HepG2 (cell line): Measurements from ENCODE around the gene FHIP1B. TPM values are rescaled to one million over a fixed set of nuclear protein-coding genes. Genes with fewer than 3 reads are reported as not detected.
A peak's percentile ranks its signal among the peaks of the same experiment; 100 is the strongest.

Source experiments
- ATF2 ChIP-seq: sonication (generic); formaldehyde crosslinking; IDR thresholded peaks from 2 replicates; pipeline ENCODE4 v1.4.0; 2020; ENCODE audit warnings: missing genetic modification reagents
- CEBPG ChIP-seq: IDR thresholded peaks from 2 replicates; pipeline ENCODE4 v1.6.1; 2016
- CHD2 ChIP-seq: IDR thresholded peaks from 2 replicates; pipeline ENCODE4 v1.6.1; 2011; ENCODE audit warnings: low read depth, low read length, improper control_type of control experiment
- FOSL1 ChIP-seq: sonication (generic); formaldehyde crosslinking; IDR thresholded peaks from 2 replicates; pipeline ENCODE4 v1.9.0; 2021; ENCODE audit warnings: missing genetic modification reagents, borderline replicate concordance
- FOXM1 ChIP-seq: sonication (generic); formaldehyde crosslinking; IDR thresholded peaks from 2 replicates; pipeline ENCODE4 v1.5.0; 2020; ENCODE audit warnings: missing genetic modification reagents
- HMGXB3 ChIP-seq: sonication (generic); formaldehyde crosslinking; IDR thresholded peaks from 2 replicates; pipeline ENCODE4 v1.4.0; 2020; ENCODE audit warnings: missing genetic modification reagents, borderline replicate concordance
- KAT7 ChIP-seq: IDR thresholded peaks from 2 replicates; pipeline ENCODE4 v1.6.1; 2018; ENCODE audit warnings: borderline replicate concordance, missing compliant biosample characterization
- KAT8 ChIP-seq: IDR thresholded peaks from 2 replicates; pipeline ENCODE4 v1.6.1; 2016; ENCODE audit warnings: missing genetic modification reagents, missing compliant biosample characterization
- NFATC3 ChIP-seq: sonication (generic); formaldehyde crosslinking; IDR thresholded peaks from 2 replicates; pipeline ENCODE4 v1.5.1; 2020; ENCODE audit warnings: mild to moderate bottlenecking, missing genetic modification reagents
- SYNCRIP ChIP-seq: fragments of 200-400 bp; formaldehyde crosslinking; IDR thresholded peaks from 2 replicates; pipeline ENCODE4 v1.6.1; 2018; ENCODE audit warnings: mild to moderate bottlenecking, low read depth, low read length; ENCODE audit not compliant: insufficient read depth
- TRAFD1 ChIP-seq: sonication (generic); formaldehyde crosslinking; IDR thresholded peaks from 2 replicates; pipeline ENCODE4 v1.5.1; 2020; ENCODE audit warnings: missing genetic modification reagents, mild to moderate bottlenecking, borderline replicate concordance
- ZFP91 ChIP-seq: sonication (generic); formaldehyde crosslinking; IDR thresholded peaks from 2 replicates; pipeline ENCODE4 v1.9.0; 2022; ENCODE audit warnings: missing genetic modification reagents, mild to moderate bottlenecking, borderline replicate concordance
- ZNF160 ChIP-seq: sonication (generic); formaldehyde crosslinking; IDR thresholded peaks from 2 replicates; pipeline ENCODE4 v1.8.0; 2022; ENCODE audit warnings: mild to moderate bottlenecking, inconsistent platforms, missing genetic modification reagents
- ZNF556 ChIP-seq: sonication (generic); formaldehyde crosslinking; IDR thresholded peaks from 2 replicates; pipeline ENCODE4 v1.4.0; 2020; ENCODE audit warnings: mild to moderate bottlenecking, missing genetic modification reagents, borderline replicate concordance
- ZNF605 ChIP-seq: sonication (generic); formaldehyde crosslinking; IDR thresholded peaks from 2 replicates; pipeline ENCODE4 v1.8.0; 2022; ENCODE audit warnings: mild to moderate bottlenecking, missing genetic modification reagents
- ZNF768 ChIP-seq: sonication (generic); formaldehyde crosslinking; IDR thresholded peaks from 2 replicates; pipeline ENCODE4 v1.4.0; 2020; ENCODE audit warnings: missing genetic modification reagents
- ZZZ3 ChIP-seq: sonication (generic); formaldehyde crosslinking; IDR thresholded peaks from 2 replicates; pipeline ENCODE4 v1.4.0; 2020; ENCODE audit warnings: missing genetic modification reagents, mild to moderate bottlenecking, borderline replicate concordance
- polyA plus RNA-seq, 8 experiments: library from polyadenylated mRNA; depleted of rRNA in 3 of 8; stranded (reverse) in 7 of 8; unstranded in 1 of 8; fragments of >200 nt; fragmentation: Illumina TruSeq in 4 of 8; extraction: Trizol in 4 of 8; gene quantifications; 2 replicates each; pipeline versions ENCODE4 v1.2.1 to v1.2.3, GENCODE V29; 2011 to 2016; ENCODE audit warnings: low read depth in 4 of 8, missing spikeins in 1 of 8, mixed read lengths in 1 of 8; ENCODE audit not compliant: insufficient read depth in 1 of 8
- total RNA-seq, 5 experiments: library from RNA; depleted of rRNA; stranded (reverse); fragments of >200 nt; fragmentation: Illumina TruSeq; extraction: Trizol; gene quantifications; 2 replicates each; pipeline ENCODE4 v1.2.3, GENCODE V29; 2016; ENCODE audit warnings: low read depth in 1 of 5

Gene FHIP1B
- total and polyA plus RNA-seq, 2 of the 13 experiments (the other 11 are each of a cell fraction or from before 2014, with no cell fraction given), result 14.1 to 18.6 TPM

GRCh38 chr11:6234387-6235107 is at the start of gene FHIP1B (continued):
- TF ChIP-seq HMGXB3 (CRISPR knock-in tag), result peak; percentile 99
- TF ChIP-seq KAT8 (CRISPR knock-in tag), result peak; percentile 51; the same call in 1 of the 2 replicates
- TF ChIP-seq KAT7 (CRISPR knock-in tag), result no peak
- 0 out of 2 replicates have a peak, but pooled peaks have one; percentile 30 for TF ChIP-seq ZZZ3 (CRISPR knock-in tag)
- peak; percentile 78 for TF ChIP-seq ZFP91
- TF ChIP-seq ZNF556, result peak; percentile 75; the same call in 1 of the 2 replicates
- no peak for TF ChIP-seq ZNF605 (CRISPR knock-in tag)
- TF ChIP-seq FOSL1 (CRISPR knock-in tag), result no peak
- no peak for TF ChIP-seq CHD2
- no peak for TF ChIP-seq NFATC3 (CRISPR knock-in tag)
- TF ChIP-seq FOXM1, result 0 out of 2 replicates have a peak, but pooled peaks have one; percentile 17
- TF ChIP-seq ZNF160 (CRISPR knock-in tag), result 0 out of 2 replicates have a peak, but pooled peaks have one; percentile 61
- TF ChIP-seq ATF2 (CRISPR knock-in tag), result peak; percentile 61; the same call in 1 of the 2 replicates
- TF ChIP-seq TRAFD1 (CRISPR knock-in tag), result no peak
- peak; percentile 42; the same call in 1 of the 2 replicates for TF ChIP-seq ZNF768 (CRISPR knock-in tag)
- no peak for TF ChIP-seq SYNCRIP
- TF ChIP-seq CEBPG (CRISPR knock-in tag), result peak; percentile 53; the same call in 1 of the 2 replicates
